Medulla oblongata (tissue), 1 donor: Measurements from ENCODE around the gene ESRP2.

Source experiments
- DNase-seq: peaks from one replicate; pipeline ENCODE4 v3.0.0-alpha.2; 2015; ENCODE audit errors: extremely low spot score

ESRP2 gene

DNA sequence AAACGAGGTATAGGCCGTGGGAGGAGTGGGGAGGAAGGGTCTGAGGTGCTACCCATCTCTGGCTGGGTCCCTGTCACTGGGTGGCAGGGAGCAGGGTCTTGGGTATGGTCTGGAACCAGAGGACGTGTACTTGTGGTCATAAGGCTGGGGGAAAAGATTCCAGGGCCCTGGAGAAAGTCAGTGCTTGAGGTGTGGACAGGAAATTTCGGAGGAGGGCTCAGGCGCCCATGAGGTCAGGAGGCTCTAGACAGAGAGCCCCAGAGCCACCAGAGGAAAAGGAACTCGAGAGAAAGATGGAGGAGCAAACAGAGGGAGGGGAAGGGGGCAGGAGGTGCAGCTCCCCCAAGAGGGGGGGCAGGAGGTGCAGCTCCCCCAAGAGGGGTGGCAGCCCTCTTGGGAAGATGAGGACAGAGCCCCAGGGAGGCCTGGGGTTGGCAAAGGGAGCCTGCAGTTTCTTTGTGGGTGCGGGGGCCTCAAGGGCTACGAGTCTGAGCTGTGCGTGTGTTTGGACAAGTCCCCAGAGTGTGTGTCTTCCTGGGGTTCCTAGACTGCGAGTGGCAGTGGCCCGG, 27.7 kb upstream of the ESRP2 start:
- DNase-seq = no peak

DNA sequence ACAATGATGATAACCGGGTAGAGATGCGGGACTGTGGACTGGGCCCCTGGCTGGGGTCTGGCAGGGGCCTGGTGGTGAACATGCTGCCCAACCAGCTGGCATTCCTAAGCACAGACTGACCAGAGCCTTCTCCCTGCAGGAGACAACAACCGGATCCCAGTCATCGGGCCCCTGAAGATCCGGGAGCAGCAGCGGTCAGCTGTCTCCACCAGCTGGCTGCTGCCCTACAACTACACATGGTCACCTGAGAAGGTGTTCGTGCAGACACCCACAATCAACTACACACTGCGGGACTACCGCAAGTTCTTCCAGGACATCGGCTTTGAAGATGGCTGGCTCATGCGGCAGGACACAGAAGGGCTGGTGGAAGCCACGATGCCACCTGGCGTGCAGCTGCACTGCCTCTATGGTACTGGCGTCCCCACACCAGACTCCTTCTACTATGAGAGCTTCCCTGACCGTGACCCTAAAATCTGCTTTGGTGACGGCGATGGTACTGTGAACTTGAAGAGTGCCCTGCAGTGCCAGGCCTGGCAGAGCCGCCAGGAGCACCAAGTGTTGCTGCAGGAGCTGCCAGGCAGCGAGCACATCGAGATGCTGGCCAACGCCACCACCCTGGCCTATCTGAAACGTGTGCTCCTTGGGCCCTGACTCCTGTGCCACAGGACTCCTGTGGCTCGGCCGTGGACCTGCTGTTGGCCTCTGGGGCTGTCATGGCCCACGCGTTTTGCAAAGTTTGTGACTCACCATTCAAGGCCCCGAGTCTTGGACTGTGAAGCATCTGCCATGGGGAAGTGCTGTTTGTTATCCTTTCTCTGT, 23.3 kb upstream of the ESRP2 start:
- no peak for DNase-seq

DNA sequence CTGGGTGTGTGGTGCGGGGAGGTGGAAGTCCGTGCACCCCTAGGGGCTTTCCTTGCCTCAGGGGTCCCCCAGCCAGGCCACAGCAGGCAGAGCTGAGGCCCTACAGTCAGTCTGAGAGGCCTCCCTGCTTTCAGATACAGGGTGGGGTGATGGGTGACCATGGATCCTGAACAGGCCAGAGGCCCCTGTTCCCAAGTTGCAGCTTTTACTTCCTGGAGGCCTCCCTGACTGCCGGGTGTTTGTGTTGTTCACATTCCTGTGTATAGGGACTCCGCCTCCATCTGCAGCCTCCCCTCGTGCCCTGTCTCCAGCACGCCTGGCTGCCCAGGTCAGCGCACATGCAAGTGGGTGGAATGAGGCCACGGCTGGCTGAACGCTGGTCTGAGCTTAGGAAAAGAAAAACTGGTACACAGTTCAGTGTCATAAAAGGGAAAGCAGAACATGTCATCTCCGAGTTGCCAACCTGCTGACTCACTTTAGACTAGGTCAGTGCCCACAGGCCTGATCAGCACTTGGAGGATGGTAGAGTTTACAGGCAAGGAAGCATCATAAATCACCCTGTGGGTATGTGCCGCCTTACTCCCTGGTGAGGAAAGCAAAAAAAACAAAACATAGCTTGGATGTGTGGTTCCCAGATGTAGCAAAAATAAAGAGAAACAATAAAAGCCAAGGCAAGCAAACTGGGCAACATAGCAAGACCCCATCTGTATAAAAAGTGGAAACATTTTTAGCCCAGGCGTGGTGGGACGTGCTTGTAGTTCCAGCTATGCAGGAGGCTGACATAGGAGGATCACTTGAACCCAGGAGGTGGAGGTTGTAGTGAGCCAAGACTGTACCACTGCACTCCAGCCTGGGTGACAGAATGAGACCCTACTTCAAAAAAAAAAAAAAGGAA, 22.2 kb upstream of the ESRP2 start:
- DNase-seq = no peak

DNA sequence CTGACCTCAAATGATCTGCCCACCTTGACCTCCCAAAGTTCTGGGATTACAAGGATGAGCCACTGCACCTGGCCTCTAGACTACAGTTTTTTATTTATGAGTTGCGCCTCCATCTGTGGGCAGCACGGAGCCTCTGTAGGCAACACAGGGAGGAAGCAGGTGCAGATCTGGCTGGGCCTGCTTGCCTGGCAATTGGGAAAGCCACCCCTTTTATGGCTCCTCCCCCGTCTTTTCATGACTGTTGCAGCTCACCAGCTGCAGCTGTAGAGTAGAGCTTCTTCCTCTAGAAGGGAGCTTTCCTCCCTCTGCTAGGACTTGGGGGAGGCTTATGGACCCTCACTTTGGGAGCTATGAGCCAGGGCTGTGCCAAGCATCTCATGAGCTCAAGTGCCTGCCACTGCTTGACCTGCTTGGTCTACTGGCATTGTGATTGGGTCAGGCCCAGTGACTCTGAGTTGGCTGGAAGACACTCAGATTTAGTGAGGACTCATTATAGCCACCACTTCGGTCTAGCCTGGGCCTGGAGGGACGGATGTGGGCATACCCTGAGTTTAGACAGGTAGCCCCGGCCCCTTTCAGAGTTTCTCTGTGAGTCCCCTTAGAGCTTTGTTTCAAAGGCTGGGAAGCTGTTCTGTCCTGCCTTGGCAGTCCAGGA, 21.5 kb upstream of the ESRP2 start:
- DNase-seq = no peak

DNA sequence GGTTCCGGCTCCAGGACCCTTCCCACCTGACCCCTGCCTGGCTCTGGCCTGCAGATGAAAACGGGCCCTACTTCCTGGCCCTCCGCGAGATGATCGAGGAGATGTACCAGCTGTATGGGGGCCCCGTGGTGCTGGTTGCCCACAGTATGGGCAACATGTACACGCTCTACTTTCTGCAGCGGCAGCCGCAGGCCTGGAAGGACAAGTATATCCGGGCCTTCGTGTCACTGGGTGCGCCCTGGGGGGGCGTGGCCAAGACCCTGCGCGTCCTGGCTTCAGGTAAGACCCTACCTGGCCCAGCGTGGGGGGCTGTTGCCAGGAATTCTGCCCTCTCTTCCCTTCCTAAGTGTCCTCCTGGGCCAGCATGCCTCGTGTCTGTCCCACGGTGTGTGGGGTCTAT, 19.8 kb upstream of the ESRP2 start:
- DNase-seq = no peak

DNA sequence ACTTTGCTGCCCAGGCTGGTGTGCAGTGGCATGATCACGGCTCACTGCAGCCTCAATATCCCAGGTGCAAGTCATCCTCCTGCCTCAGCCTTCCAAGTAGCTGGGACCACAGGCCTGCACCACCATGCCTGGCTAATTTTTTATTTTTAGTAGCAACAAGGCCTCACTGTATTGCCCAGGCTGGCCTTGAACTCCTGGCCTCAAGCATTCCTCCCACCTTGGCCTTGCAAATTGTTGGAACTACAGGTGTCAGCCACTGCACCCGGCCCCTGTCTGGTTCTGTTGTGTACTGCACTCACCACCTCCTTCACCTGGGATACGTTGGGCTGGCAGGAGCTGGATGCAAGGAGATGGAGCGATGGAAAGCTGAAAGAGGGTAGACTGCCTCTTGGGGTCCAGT, 17.8 kb upstream of the ESRP2 start:
- DNase-seq = no peak

DNA sequence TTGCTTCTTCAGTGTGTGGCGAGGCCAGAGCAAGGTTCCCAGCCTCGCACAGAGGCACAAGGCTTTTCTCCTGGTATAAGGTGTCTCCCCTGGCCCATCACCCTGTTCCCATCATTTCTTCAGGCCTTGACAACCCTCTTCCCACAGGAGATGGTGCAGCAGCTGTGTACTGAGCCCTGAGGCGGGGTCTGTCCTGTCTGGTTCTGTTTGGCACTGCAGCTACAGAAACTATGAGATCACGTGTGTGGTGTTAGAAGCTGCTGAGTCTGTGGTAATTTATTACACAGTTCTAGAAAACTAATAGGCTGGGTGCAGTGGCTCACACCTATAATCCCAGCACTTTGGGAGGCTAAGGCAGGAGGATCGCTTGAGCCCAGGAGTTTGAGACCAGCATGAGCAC, 16.5 kb upstream of the ESRP2 start:
- no peak for DNase-seq

DNA sequence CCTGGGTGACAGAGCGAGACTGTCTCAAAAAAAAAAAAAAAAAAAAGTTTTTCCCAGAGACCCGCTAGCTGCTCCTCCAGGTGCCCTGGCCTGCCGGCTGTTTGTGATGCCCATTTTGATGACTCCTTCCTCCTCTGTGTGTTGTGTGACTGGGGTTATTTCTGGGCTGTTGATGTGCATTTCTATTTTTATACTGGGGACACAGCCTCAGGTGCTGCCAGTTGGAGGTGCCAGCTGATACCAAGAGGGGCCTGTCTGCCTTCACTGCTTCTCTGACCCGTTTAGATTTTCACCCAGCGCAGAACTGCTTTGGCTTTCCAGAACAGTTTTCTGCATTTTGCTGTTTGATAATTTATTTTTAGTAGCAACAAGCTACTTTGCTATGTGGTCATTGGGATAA, 15.9 kb upstream of the ESRP2 start:
- DNase-seq = no peak

DNA sequence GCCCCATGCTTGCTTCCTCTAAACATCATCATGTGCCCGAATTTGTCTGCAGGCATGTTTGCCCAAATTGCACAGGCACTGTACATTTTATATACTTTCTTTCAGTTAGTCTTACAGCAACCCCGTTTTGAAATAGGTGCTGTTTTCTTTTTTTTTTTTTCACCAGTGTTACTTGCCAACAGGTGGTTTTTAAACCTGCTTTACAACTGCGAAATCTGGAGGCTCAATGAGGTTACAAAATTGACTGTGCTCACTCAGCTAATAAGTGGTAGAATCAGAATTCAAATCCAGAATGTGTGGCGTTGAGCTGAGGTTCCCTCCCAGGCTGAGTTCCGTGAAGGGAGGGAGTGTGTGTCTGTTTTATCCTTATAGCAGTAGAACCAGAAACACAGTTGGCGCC, 15.0 kb upstream of the ESRP2 start:
- DNase-seq = no peak

DNA sequence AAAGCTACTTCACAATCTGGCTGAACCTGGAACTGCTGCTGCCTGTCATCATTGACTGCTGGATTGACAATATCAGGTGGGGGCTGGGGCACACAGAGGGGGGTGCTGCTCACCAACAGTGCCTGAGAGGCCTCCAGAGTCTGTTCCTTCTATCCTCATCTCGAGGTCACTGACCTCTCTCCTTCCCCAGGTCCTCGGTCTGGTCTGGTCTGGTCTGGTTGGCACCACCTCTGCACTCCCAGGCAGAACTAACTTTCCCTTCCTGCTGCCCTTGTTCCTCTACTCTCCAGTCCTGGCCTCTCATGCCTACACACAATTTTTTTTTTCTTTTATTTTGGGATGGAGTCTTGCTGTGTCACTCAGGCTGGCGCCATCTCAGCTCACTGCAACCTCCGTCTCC, 13.4 kb upstream of the ESRP2 start:
- no peak for DNase-seq

DNA sequence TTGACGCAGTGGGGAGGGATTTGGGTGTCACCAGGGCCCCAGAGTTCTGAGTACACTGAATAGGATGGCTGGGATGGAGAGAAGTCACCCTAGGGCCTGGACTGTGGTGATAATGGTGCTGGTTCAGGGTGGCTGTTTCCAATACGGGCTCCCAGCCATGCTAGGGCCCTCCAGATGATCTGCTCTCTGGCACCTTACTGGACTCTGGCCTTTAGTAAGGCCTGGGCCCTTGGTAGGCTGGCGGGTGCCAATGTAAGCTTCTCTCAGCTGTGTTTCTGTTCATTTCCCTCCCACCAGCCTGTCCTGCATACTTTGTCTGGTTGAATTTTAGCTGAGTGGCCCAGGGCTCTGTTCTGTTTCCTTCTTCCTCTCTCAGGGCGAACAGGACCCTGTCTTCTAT, 12.0 kb upstream of the ESRP2 start:
- DNase-seq = no peak

DNA sequence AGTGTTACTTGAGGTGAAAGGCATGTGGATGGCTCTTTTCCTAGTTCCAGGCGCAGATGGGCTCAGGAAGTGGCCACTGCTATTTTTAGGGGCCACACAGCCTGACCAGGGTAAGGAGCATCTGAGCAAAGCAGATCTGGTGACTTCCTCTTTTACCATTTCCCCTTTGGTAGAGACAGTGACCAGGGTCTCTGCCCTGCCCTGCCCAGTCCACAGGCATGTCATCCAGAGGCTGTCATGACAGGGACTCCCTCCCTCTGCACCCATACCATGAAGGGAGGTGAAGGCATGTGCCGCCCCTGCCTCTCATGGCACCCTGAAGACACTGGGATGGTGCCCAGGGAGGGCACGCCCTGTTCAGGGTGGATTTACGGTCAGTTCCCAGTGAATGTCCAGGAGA, 11.5 kb upstream of the ESRP2 start:
- DNase-seq = peak; percentile 78

DNA sequence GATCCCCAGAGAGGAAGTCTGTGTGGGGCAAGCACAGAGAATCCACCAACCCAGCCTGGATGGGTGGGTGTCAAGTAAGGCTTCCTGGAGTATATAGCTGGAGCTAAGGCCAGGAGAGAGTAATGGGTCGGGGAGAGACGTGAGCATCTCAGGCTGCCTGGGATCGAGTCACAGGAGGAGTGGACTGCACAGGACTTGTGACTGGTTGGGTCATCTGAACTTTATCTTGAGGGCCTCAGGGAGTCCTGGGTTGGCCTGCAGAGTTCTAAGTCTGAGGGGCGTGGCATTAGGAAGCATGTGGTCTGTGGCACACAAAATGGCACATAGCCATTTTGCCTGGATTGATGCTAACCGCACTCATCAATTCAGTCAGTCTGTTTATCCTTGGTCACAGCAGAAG, 10.7 kb upstream of the ESRP2 start:
- DNase-seq = peak; percentile 35

DNA sequence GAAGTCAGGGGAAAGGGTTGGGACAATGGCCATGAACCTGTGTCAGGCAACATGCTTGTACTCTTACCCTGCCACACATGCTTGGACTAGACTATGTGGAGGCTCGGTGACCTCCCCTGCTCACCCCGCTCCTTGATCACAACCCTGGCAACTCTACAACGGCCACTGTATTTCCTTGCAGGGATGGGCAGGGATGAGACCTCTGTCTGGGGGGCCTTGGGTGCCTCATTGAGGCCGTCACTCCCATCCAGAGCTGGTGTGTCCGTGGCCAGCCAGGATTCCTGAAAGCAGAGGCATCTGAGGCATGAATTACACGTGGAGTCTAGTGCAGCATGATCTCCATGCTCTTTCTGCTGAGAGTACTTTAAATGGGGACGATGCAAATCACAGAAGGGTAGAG, 10.2 kb upstream of the ESRP2 start:
- no peak for DNase-seq

DNA sequence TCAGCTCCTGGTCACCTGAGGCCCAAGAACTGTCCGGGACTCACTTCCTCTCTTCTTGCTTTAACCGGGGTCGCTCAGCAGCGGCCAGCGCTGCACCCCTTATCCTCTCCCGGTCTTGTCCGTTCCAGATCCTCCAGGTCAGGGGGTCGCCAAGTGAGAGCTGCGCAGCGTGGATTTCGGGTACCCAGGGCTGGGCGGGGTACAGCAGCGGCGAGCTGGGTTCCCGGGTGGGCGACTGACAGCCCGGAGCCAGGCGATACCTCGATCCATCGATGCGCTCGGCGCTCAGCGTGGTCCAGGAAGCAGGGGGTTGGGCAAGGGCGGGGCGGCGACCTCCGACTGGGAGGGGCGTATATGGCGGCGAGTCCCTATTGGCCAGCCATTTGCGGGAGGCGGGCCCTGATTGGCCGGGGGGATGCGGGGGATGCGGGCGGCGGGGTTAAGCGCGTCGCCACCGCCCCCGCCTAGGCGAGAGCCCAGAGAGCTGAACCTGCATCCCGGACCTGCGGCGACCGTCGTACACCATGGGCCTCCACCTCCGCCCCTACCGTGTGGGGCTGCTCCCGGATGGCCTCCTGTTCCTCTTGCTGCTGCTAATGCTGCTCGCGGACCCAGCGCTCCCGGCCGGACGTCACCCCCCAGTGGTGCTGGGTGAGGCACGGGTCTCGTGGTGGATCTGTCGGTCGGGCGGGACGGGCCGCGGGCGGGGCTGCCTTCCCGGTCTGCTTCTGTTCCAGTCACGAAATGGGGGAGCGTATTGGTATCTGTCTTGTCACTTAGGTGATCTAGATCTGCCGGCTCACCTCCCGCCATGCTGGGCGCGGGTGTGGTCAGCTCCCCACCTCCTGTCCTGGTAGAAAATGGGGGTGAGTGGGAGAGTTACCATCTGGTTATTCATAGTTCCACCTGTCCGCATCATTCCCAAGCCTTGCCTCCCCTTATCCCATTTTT, 9.3 kb upstream of the ESRP2 start, which contains the start of gene PLA2G15:
PLA2G15 (plus strand) TSS at position 471 of the 951 bp plus-strand sequence; CDS start at position 525, 54 bp downstream.
- peak; percentile 93 for DNase-seq

DNA sequence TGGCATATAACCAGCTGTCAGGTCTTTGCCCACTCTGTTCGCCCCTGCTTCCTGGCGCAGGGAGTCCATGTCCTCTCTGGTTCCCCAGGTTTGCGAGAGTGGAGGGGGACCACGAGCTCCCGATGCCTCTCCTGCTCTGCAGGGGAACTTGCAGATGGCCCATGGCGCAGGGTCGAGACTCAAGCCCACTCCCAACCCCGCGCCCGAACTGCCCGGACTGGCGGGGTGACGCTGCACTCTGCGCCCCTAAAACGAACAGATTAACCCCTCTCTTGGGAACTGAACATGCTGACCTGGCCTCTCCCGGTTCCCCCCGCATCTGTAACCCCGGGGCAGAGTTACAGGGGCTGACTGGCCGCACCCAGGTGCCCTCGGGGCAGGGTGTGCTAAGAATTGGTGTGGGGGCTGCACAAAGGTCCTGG, 8.6 kb upstream of the ESRP2 start:
- DNase-seq = no peak

DNA sequence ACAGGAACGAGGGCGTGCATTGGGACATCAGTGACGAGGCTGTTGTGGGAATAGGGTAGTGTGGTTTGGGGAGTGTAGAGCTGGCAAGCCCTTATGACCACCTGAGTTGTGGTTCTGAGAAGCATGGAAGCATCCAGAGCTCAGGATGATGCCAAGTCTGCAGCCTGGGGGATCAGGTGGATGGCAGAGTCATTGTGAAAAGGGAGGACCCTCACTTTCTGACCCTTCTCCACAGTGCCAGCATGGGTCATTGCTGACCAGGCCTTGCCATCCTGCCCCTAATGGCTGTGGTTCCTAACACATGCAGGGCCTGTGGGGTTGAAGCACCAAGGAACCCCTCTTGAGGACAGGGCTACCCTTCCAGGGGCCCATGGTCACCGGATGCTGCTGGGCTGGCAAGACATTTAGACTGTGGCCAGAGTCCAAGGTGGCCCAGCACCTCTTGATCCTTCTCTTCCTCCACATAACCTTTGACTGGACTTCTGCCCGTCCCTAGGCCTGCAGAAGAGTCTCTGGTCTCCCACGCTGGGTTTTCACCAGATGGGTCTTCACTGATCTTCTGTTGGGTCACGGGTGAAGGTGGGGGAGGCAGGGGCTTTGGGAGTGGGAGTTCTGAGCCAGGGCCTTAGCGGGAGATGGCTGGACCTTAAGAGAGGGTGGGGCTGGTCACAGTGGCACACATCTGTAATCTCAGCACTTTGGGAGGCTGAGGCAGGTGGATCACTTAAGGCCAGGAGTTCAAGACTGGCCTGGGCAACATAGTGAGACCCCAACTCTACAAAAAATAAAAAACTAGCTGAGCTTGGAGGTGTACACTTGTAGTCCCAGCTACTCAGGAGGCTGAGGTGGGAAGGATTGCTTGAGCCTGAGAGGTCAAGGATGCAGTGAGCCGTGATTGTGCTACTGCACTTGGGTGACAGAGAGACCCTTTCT, 7.3 kb upstream of the ESRP2 start:
- DNase-seq = no peak

DNA sequence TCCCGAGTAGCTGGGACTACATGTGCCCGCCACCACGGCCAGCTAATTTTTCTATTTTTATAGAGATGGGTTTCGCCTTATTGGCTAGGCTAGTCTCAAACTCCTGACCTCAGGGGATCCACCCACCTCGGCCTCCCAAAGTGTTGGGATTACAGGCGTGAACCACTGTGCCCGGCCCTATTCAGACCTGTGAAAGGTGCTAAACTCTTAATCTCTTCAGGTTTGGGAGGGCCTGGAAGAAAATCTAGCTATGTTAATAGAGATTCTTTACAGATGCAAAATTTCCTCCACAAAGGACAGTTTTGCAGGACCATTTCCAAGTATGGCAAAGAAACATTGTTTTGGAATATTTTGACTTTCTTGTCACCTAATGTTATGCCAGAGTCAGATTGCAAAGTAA, 6.2 kb upstream of the ESRP2 start:
- no peak for DNase-seq

DNA sequence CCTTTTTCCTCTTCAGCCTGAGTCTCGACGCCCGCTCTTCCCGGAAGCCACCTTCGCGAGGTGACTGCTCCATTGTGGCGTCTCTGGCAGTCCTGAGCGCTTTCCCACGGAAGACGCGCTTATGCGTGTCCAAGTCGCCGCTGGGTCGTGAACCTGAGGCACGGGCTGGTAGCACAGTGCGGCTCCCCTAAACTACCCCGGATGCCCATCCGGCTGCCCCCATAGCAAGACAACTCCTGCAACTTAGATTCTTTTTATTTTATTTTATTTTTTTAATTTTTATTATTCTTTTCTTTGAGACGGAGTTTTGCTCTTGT, 2.1 kb upstream of the ESRP2 start:
- DNase-seq = no peak
